SU-DHL-6 (cell line): ENCODE measurements around the gene FIGNL2.

Experiments
- H2AFZ ChIP-seq: fragments of 200-600 bp; sonication (generic); 2 replicates; pipeline ENCODE4 v1.6.1; 2014; ENCODE audit warnings: low read depth, mild to moderate bottlenecking, moderate library complexity, mixed read lengths, antibody characterized with exemption, low read length; ENCODE audit not compliant: severe bottlenecking
- H3F3A ChIP-seq: fragments of 200-600 bp; shearing (Covaris generic); 2 replicates; pipeline ENCODE4 v1.6.0; 2016; ENCODE audit warnings: antibody characterized with exemption, mild to moderate bottlenecking; ENCODE audit not compliant: insufficient read depth
- H3K27ac ChIP-seq: fragments of 200-600 bp; sonication (generic); 2 replicates; pipeline ENCODE4 v1.5.1; 2016; ENCODE audit warnings: low read depth, mild to moderate bottlenecking, low read length, moderate library complexity, mixed read lengths
- H3K27me3 ChIP-seq: fragments of 200-600 bp; sonication (generic), shearing (Covaris generic); 2 replicates; pipeline ENCODE4 v1.6.0; 2014; ENCODE audit warnings: mild to moderate bottlenecking, low read length
- H3K36me3 ChIP-seq: fragments of 200-600 bp; sonication (generic); 2 replicates; pipeline ENCODE4 v1.6.1; 2014; ENCODE audit warnings: mild to moderate bottlenecking, low read length, mixed read lengths
- H3K4me2 ChIP-seq: fragments of 300-600, 200-600 bp; shearing (Covaris generic), sonication (generic); 2 replicates; pipeline ENCODE4 v1.6.0; 2014; ENCODE audit warnings: low read length, low read depth, mild to moderate bottlenecking; ENCODE audit not compliant: poor library complexity, severe bottlenecking
- H3K4me3 ChIP-seq: fragments of 200-600 bp; sonication (generic); 2 replicates; pipeline ENCODE4 v1.5.1; 2014; ENCODE audit warnings: antibody characterized with exemption, low read length, mild to moderate bottlenecking, mixed read lengths; ENCODE audit not compliant: insufficient read depth, poor library complexity, severe bottlenecking
- H3K79me2 ChIP-seq: fragments of 200-600 bp; sonication (generic); 2 replicates; pipeline ENCODE4 v1.6.1; 2014; ENCODE audit warnings: mild to moderate bottlenecking, low read length, moderate library complexity; ENCODE audit not compliant: insufficient read depth
- H3K9ac ChIP-seq: fragments of 200-600 bp; sonication (generic); 2 replicates; pipeline ENCODE4 v1.7.0; 2014; ENCODE audit warnings: mild to moderate bottlenecking, low read length
- H3K9me2 ChIP-seq: fragments of 200-600 bp; sonication (generic); replicated peaks from 2 replicates; pipeline ENCODE4 v1.6.1; 2014; ENCODE audit warnings: low read length; ENCODE audit not compliant: insufficient read depth
- H3K9me3 ChIP-seq: fragments of 200-600 bp; sonication (generic); 2 replicates; pipeline ENCODE4 v1.6.1; 2014; ENCODE audit warnings: low read length, mixed read lengths; ENCODE audit not compliant: insufficient read depth
- H4K20me1 ChIP-seq: fragments of 200-600 bp; sonication (generic); 2 replicates; pipeline ENCODE4 v1.6.1; 2014; ENCODE audit warnings: low read depth, mild to moderate bottlenecking, antibody characterized with exemption, low read length, moderate library complexity, mixed read lengths
- EZH2phosphoT487 ChIP-seq: fragments of 200-600 bp; sonication (generic), shearing (Covaris generic); conservative IDR thresholded peaks from 2 replicates; pipeline ENCODE4 v1.6.1; 2018; ENCODE audit warnings: mild to moderate bottlenecking, antibody characterized with exemption, low read length, moderate library complexity, mixed read lengths
- TF ChIP-seq, protein P1 (sequence below): fragments of 200-600 bp; sonication (generic); IDR thresholded peaks from one replicate; pipeline ENCODE4 v1.5.1; 2017; ENCODE audit warnings: antibody characterized with exemption, mild to moderate bottlenecking, low read length, moderate library complexity; ENCODE audit not compliant: insufficient read depth, poor library complexity, severe bottlenecking

FIGNL2 gene

DNA sequence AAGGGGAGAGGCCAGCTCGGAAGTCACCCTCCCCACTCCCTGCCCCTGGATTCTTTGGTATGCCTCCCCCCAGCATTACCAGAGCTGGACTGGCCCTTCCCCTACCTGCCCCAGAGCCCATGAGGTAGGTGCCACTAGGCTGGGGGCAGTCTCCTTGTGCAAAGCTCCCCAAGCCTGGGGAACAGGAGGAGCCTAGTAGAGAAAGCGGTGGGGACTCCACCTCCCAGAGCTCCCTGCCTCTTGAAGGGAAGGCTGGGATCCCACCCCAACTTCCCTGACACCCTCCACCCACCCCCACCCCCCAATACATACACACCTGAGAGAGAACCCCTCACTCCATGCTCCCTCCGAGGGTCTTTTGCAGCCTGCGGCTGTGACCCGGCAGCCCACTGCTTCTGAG lies 30.4 kb downstream of the FIGNL2 start:
- Histone ChIP-seq H3K27me3 (no peaks in the 10 kb centered on the region), H3K4me2 (no peak overlapping the region), H3K4me3 (no peak overlapping the region), H3K79me2 (no peaks in the 10 kb centered on the region), H3K9ac (no peak overlapping the region), H3F3A (no peaks in the 10 kb centered on the region), H2AFZ (no peak overlapping the region), H4K20me1 (no peaks in the 10 kb centered on the region), H3K27ac (no peak overlapping the region), H3K36me3 (no peaks in the 10 kb centered on the region), H3K9me3 (no peaks in the 10 kb centered on the region), H3K9me2 (no peaks in the 10 kb centered on the region)
- no peak for TF ChIP-seq EZH2phosphoT487
- TF ChIP-seq, protein P1, sequence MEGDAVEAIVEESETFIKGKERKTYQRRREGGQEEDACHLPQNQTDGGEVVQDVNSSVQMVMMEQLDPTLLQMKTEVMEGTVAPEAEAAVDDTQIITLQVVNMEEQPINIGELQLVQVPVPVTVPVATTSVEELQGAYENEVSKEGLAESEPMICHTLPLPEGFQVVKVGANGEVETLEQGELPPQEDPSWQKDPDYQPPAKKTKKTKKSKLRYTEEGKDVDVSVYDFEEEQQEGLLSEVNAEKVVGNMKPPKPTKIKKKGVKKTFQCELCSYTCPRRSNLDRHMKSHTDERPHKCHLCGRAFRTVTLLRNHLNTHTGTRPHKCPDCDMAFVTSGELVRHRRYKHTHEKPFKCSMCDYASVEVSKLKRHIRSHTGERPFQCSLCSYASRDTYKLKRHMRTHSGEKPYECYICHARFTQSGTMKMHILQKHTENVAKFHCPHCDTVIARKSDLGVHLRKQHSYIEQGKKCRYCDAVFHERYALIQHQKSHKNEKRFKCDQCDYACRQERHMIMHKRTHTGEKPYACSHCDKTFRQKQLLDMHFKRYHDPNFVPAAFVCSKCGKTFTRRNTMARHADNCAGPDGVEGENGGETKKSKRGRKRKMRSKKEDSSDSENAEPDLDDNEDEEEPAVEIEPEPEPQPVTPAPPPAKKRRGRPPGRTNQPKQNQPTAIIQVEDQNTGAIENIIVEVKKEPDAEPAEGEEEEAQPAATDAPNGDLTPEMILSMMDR, result no peak

DNA sequence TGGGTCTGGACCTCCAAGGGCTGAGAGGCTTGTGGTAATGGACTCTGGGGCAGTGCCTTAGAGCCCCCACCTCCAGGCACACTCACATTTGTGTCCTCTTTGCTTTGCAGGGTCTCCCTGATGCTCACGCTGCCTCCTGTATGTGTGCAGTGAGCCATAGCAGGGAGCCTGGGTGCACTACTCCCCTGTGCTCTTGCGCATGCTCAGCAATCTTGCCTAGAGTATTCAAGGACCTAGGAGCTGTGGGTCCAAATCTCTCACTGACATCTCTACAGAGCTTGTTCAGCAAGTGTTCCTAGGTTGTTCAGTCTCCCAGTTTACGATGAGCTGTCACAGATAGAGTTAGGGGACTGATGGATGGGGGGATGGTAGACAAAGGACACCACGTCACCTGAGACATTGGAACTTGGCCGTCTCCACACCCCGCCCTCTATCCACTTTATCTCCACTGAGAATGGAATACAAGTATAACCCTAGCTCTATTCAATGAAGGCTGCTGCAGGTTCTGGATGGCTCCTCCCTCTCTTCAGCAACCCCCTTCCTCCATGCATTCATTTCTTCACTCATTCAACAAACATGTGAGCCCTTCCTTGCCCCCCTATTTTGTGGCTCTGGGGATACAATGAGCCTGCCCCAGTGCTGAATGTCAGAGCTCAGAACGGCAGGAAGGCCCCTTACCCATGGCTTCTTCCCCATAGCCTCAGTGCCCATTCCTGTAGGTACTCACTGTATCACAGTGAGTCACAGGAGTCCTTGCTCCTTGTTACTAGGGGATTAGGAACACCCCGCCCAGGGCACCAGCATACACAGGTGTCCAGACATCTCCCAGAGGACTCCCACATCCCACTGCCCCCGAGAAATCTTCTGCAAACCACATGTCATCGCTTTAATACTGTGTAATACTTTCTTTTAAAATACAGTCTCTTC lies 31.2 kb downstream of the FIGNL2 start:
- no peaks in the 10 kb centered on the region for H3K9me2 ChIP-seq
- no peak overlapping the region for H2AFZ ChIP-seq
- H3K79me2 ChIP-seq, result no peaks in the 10 kb centered on the region
- no peak overlapping the region for H3K9ac ChIP-seq
- H3F3A ChIP-seq, result no peaks in the 10 kb centered on the region
- no peak overlapping the region for H3K4me3 ChIP-seq
- TF ChIP-seq, protein P1, result no peak
- TF ChIP-seq EZH2phosphoT487, result no peak
- no peaks in the 10 kb centered on the region for H4K20me1 ChIP-seq
- no peaks in the 10 kb centered on the region for H3K36me3 ChIP-seq
- H3K9me3 ChIP-seq, result no peaks in the 10 kb centered on the region
- no peaks in the 10 kb centered on the region for H3K27me3 ChIP-seq
- H3K4me2 ChIP-seq, result no peak overlapping the region
- H3K27ac ChIP-seq, result no peak overlapping the region

DNA sequence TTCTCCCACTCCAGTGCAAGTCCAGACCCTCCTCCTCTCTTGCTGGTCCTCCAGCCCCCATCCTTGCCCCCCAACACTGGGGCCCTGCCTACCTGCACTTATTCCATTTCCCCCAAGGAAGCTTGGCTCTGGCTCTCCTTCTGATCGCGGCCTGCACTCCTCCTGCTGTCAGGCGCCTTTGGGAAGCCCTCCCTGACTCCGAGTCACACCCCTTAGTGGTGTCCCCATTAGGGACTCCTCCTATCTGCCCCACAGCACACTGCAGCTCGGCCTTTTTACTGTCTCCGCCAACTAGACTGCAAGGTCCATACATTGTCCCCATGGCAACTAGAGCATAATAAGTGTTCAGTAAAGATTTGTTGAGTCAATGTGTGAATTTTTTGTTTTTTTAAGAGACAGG lies 32.9 kb downstream of the FIGNL2 start:
- Histone ChIP-seq H3K4me3 (no peak overlapping the region), H3K9ac (no peak overlapping the region), H3K4me2 (no peak overlapping the region), H3F3A (no peaks in the 10 kb centered on the region), H3K36me3 (no peaks in the 10 kb centered on the region), H3K9me2 (no peaks in the 10 kb centered on the region), H3K9me3 (no peaks in the 10 kb centered on the region), H3K27me3 (no peaks in the 10 kb centered on the region), H2AFZ (no peak overlapping the region), H3K79me2 (no peaks in the 10 kb centered on the region), H4K20me1 (no peaks in the 10 kb centered on the region), H3K27ac (no peak overlapping the region)
- TF ChIP-seq, protein P1, result no peak
- TF ChIP-seq EZH2phosphoT487, result no peak
